Left forelimb (tissue), 1 donor: ENCODE data around the gene IDI2.

Experiments used
- DNase-seq: peaks from one replicate; pipeline ENCODE4 v3.0.0-alpha.2; 2018; ENCODE audit warnings: low spot score

The IDI2 gene

DNA sequence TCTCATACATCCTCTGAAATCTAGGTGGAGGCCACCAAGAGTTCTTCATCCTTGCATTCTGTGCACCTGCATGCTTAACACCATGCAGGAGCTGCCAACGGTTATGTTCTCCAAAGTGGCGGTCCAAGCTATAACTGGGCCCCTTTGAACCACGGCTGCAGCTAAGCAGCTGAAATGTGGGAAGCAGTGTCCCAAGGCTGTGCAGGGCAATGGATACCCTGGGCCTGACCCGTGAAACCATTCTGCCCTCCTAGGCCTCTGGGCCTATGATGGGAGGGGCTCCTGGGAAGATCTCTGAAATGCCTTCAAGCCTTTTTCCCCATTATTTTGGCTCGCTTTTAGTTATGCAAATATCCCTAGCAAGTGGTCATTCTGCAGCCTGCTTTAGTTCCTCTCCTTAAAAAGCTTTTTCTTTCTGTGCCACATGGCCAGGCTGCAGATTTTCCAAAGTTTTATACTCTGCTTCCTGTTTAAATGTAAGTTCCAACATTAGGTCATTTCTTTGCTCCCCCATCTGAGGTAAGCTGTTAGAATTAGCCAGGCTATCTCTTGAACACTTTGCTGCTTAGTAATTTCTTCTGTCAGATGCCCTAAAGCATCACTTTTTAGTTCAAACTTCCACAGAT, 45.1 kb downstream of the IDI2 start:
- peak; percentile 9 for DNase-seq

- peak; percentile 31 for DNase-seq
Measured at GRCh38 chr10:978826-979421, 46.7 kb downstream of the IDI2 start.

DNA sequence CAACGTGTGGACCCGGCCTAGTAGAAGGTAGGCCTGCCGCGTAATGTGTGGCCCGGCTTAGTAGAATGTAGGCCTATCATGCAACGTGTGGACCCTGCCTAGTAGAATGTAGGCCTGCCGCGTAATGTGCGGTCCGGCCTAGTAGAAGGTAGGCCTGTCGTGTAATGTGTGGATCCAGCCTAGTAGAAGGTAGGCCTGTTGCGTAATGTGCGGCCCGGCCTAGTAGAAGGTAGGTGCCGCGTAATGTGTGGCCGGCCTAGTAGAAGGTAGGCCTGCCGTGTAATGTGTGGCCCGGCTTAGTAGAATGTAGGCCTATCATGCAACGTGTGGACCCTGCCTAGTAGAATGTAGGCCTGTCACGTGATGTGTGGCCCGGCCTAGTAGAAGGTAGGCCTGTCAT, 49.3 kb downstream of the IDI2 start:
- no peak for DNase-seq

DNA sequence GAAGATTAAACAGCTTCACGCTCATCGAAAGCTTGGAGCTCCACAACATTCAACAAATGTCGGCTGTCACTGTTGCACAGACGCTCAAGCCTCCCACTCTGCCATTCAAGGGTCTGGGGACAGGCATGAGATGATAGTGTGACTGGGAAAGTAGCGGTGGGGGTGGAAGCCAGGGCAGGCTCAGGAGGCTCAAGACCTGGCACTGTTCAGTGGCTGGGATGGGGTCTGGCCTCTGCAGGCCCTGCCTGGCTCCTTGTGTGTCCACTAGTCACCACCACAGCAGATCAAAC, 50.9 kb downstream of the IDI2 start:
- no peak for DNase-seq

DNA sequence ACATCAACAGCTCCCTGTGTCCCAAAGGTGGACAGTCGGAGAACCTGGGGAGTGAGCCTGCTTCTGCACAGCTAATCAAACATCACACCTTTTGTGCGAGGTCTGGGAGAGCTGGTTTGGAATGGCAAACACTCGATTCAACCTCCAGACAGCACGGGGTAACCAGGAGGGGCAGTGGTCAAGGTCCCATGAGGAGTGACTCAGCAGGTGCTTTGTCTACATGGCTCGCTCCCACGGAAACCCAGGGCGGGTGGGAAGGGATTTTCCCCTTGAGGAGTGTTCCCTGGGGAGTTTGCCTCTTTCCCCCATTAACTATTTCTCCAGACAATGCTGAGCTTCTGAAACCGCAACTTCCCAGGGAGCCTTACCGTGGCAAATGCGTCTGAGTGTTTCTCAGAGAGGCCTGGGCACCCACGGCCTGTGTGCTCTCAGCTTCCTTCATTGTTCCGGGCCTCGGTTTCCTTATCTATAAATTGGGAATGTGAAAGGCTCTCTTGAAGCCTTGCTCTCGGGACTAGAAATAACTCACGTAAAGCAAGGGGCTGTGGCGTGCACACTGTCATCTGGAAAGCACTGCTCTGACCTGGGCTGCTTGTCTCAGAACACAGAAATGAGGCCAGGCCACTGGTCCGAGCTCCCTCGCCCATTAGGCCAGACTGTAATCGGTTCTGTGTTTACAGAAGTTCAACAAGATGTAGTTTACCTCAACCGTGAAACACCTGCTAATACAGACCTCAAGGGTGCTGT, 51.4 kb downstream of the IDI2 start:
- DNase-seq = no peak

GRCh38 chr10:972763-973162, 52.9 kb downstream of the IDI2 start:
- DNase-seq = no peak

DNA sequence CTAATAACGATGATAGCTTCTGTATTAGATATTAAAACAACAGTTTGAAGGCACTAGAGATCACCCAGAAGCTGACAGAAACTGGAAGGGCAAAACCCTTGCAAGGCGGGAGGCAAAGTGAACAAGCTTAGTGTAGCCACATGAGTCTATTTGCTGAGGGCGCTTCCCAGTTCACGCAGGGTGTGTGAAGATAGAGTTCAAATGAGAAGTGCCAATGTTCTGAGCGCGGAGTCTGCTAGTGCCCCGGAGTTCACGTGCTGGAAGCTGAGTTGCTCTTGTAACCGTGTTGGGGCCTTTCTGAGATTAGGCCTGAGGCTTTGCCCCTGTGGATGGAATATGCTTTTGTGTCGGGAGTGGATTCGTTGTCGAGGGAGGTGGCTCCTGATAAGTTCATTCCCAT, 54.0 kb downstream of the IDI2 start:
- no peak for DNase-seq

GRCh38 chr10:971150-971542, 54.5 kb downstream of the IDI2 start:
- no peak for DNase-seq

DNA sequence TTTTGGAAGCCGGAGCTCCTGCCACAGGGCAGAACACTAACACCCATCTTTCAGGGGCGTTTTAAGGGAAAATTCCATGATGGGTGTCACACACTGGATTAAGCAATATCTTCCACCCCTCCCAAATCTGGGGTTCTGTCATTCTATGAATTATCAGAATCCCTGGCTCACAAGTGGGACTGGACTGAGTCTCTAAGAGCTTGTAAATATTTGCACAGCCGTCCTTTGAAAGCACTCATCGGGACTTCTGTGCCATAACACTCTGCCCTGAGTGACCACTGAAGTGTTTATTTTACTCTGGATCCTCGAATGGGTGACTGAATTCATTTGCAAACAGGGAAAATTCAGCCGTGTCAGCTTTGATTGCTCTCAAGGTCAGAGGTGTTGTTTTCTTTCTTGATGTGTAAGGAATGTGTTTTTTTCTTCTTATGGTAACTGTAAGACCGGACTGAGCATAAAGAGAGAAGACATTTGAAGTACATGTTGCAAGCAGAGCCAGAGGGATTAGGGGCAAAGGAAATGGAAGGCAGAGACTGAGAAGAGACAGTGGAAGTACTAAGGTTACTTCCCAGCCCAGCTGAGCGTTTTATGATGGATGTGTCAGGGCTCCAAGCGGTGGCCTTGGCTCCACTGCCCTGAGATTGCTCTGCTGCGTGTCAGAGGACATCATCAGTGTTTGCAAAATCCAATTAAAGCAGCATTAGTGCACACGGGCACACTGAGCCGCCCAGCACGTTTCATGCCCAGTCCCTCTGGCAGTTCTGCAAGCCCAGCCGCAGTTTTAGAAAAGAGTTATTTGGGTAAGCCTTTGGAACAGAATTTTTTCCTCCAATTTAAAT, 55.1 kb downstream of the IDI2 start:
- DNase-seq = no peak

GRCh38 chr10:969473-970150, 56.0 kb downstream of the IDI2 start:
- no peak for DNase-seq
